ENCODE measurements around the gene GRAMD4. TPM values are rescaled to one million over a fixed set of nuclear protein-coding genes. Genes with fewer than 3 reads are reported as not detected.

Gene GRAMD4
- polyA plus RNA-seq, 1 of the 3 experiments (the other 2 are of a cell fraction) = 15.5 TPM

DNA sequence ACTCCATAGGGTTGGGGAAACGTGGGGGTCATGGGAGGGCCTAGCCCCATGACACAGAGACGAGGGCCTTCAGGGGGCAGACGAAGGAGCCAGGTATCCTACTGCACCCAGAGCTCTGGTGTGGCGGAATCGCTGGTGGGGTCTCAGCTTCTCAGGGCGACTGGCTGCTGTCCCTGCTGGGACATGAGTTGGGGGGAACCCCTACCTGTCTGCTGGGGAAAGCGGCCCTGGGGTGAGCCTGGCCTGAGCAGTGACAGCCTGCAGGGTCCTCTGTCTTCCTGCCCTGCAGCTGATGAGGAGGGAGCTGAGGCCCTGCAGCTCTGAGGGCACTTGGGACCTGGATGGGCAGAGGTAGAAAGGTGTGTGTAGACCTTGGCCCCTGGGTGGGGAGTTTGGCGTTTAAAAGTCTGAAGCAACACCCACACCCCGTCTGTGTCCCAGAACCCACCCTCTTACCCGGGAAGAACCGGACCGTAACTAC, 33.6 kb upstream of the GRAMD4 start:
- ChIA-PET CTCF (interaction anchor here (0.6 to 1.3 kb wide), 3 partner anchors 23 to 1056 kb away, joined by 3 to 5 read pairs (median 4); no protein-coding TSS in a partner anchor), POLR2A (no interaction called here)
- DNase-seq = no peak
- Histone ChIP-seq H3K9me2 (no peaks in the 10 kb centered on the region), H3K36me3 (replicated peaks in 1 of 2; ENCODE audit: control insufficient read depth in 1 of 2, insufficient read depth in 2 of 2, low read length in 1 of 2) (no peaks in the 10 kb centered on the region), H3K27ac (ENCODE audit: low read depth in 2 of 2, low read length in 1 of 2) (no peak overlapping the region), H4K20me1 (ENCODE audit: insufficient read depth) (no peaks in the 10 kb centered on the region), H3K4me1 (ENCODE audit: control insufficient read depth in 1 of 2, insufficient read depth in 2 of 2, low read depth in 1 of 2, low read length in 1 of 2) (peaks cover 0 to 40% of the 10 kb centered on the region in 2 experiments; a peak in 1 of 4 replicates), H3K9ac (no peak overlapping the region), H3K4me2 (no peak overlapping the region), H3K79me2 (ENCODE audit: insufficient read depth) (no peaks in the 10 kb centered on the region), H3K4me3 (ENCODE audit: low read depth in 2 of 2, low read length in 1 of 2) (no peak overlapping the region), H2AFZ (ENCODE audit: low read depth) (no peak overlapping the region), H3K9me3 (no peaks in the 10 kb centered on the region), H3F3A (replicated peaks; ENCODE audit: insufficient read depth) (no peaks in the 10 kb centered on the region), H3K27me3 (ENCODE audit: insufficient read depth) (no peaks in the 10 kb centered on the region)
- WGBS (ENCODE audit: low lambda C conversion rate) = 93% methylated on average over 8 of the region's 12 CpGs
- TF ChIP-seq JUND (IDR thresholded peaks at IDR 0.05) = no peak
- TF ChIP-seq IRF3 (IDR thresholded peaks at IDR 0.05; ENCODE audit: low read depth, low read length) = no peak
- no peak for TF ChIP-seq MEF2A (IDR thresholded peaks at IDR 0.05; ENCODE audit: borderline replicate concordance, low read depth)
- no peak for TF ChIP-seq RFX5 (IDR thresholded peaks at IDR 0.05; ENCODE audit: low read length)
- no peak for TF ChIP-seq SIN3A (IDR thresholded peaks at IDR 0.05; ENCODE audit: borderline replicate concordance, low read depth, low read length)
- TF ChIP-seq FOXJ3 (CRISPR knock-in tag; IDR thresholded peaks at IDR 0.05) = no peak
- no peak for TF ChIP-seq POLR2AphosphoS5 (IDR thresholded peaks at IDR 0.05; ENCODE audit: low read depth, low read length)
- no peak for TF ChIP-seq EP300 (IDR thresholded peaks at IDR 0.05; ENCODE audit: borderline replicate concordance in 1 of 2, low read depth in 1 of 2, low read length in 1 of 2)
- TF ChIP-seq TCF12 (IDR thresholded peaks at IDR 0.05) = no peak
- no peak for TF ChIP-seq SMC3 (IDR thresholded peaks at IDR 0.05; ENCODE audit: low read depth, low read length)
- TF ChIP-seq, protein P1, sequence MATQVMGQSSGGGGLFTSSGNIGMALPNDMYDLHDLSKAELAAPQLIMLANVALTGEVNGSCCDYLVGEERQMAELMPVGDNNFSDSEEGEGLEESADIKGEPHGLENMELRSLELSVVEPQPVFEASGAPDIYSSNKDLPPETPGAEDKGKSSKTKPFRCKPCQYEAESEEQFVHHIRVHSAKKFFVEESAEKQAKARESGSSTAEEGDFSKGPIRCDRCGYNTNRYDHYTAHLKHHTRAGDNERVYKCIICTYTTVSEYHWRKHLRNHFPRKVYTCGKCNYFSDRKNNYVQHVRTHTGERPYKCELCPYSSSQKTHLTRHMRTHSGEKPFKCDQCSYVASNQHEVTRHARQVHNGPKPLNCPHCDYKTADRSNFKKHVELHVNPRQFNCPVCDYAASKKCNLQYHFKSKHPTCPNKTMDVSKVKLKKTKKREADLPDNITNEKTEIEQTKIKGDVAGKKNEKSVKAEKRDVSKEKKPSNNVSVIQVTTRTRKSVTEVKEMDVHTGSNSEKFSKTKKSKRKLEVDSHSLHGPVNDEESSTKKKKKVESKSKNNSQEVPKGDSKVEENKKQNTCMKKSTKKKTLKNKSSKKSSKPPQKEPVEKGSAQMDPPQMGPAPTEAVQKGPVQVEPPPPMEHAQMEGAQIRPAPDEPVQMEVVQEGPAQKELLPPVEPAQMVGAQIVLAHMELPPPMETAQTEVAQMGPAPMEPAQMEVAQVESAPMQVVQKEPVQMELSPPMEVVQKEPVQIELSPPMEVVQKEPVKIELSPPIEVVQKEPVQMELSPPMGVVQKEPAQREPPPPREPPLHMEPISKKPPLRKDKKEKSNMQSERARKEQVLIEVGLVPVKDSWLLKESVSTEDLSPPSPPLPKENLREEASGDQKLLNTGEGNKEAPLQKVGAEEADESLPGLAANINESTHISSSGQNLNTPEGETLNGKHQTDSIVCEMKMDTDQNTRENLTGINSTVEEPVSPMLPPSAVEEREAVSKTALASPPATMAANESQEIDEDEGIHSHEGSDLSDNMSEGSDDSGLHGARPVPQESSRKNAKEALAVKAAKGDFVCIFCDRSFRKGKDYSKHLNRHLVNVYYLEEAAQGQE (IDR thresholded peaks at IDR 0.05; ENCODE audit: low read depth, low read length) = no peak
- TF ChIP-seq TEAD4 (IDR thresholded peaks at IDR 0.05; ENCODE audit: borderline replicate concordance, insufficient read depth) = no peak
- no peak for TF ChIP-seq EZH2phosphoT487 (IDR thresholded peaks at IDR 0.05; ENCODE audit: borderline replicate concordance, low read depth)

GRCh38 chr22:46587061-46587460, 33.1 kb upstream of the GRAMD4 start:
- Histone ChIP-seq H3K79me2 (ENCODE audit: insufficient read depth) (no peaks in the 10 kb centered on the region), H3K4me1 (ENCODE audit: control insufficient read depth in 1 of 2, insufficient read depth in 2 of 2, low read depth in 1 of 2, low read length in 1 of 2) (peaks cover 0 to 40% of the 10 kb centered on the region in 2 experiments; a peak in 1 of 4 replicates), H3F3A (replicated peaks; ENCODE audit: insufficient read depth) (no peaks in the 10 kb centered on the region), H3K9ac (no peak overlapping the region), H3K4me3 (ENCODE audit: low read depth in 2 of 2, low read length in 1 of 2) (no peak overlapping the region), H3K27me3 (ENCODE audit: insufficient read depth) (no peaks in the 10 kb centered on the region), H4K20me1 (ENCODE audit: insufficient read depth) (no peaks in the 10 kb centered on the region), H2AFZ (ENCODE audit: low read depth) (no peak overlapping the region), H3K9me2 (no peaks in the 10 kb centered on the region), H3K27ac (ENCODE audit: low read depth in 2 of 2, low read length in 1 of 2) (no peak overlapping the region), H3K36me3 (replicated peaks in 1 of 2; ENCODE audit: control insufficient read depth in 1 of 2, insufficient read depth in 2 of 2, low read length in 1 of 2) (no peaks in the 10 kb centered on the region), H3K4me2 (no peak overlapping the region), H3K9me3 (no peaks in the 10 kb centered on the region)
- no peak for DNase-seq
- ChIA-PET POLR2A (no interaction called here), CTCF (interaction anchor here (1.2 kb wide), 2 partner anchors 23 to 574 kb away, joined by 3 read pairs; no protein-coding TSS in a partner anchor)
- TF ChIP-seq YY1 (IDR thresholded peaks at IDR 0.05; ENCODE audit: low read depth) = no peak
- 92% methylated on average over 4 of the region's 9 CpGs for WGBS (ENCODE audit: low lambda C conversion rate)

All from SK-N-SH (cell line).